Stimulated activated CD4-positive, alpha-beta T cell treated with anti-CD3 and anti-CD28 coated beads, TNF-alpha, amount 100 ng/mL, for 24 hours (primary cell): Measurements from ENCODE around the gene MACROD2.

Experiments used
- DNase-seq, 3 experiments: peaks; one replicate each; pipeline ENCODE4 v3.0.0-alpha.2; 2020; ENCODE audit warnings: low read depth in 3 of 3

Gene MACROD2

GRCh38 chr20:15900443-15900842 is 1905.1 kb downstream of the MACROD2 start:
- no peak for DNase-seq

DNA sequence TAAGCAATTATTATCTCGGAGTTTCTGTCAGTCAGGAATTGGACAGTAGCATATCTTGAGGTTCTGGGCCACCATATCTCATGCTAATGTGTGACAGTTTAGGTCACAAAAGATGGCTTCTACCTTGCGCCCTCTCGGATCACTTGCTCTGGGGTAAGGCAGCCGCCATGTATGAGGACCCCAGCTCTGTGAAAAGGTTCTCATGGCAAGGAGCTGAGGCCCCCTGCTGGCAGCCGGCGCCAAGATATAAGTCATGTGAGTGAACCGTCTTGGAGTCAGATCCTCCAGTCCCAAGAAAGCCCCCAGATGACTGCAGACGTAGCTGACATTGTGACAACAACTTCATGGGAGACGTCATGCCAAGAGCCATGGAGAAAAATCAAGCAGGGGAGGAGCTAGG is 1907.2 kb downstream of the MACROD2 start:
- no peak for DNase-seq

- DNase-seq: no peak
Measured at GRCh38 chr20:15905661-15906060, 1910.3 kb downstream of the MACROD2 start.

- DNase-seq: no peak
Measured at GRCh38 chr20:15909995-15910394, 1914.7 kb downstream of the MACROD2 start.

DNA sequence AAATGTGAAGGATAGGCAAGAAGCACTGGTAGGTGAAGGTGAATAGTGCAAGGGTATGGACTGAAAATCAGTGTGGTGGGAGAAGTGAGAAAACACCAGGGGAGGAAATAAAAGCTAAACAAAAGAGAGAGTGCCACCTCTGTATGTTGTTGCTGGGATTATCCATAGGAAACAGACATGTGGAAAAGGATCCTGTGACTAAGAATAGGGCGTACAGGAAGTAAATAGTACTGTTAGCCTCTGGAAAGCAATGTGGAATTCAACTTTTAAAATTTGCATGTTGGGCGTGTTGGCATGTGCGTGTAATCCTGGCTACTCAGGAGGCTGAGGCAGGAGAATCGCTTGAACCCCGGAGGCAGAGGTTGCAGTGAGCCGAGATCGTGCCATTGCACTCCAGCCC is 1916.3 kb downstream of the MACROD2 start:
- no peak for DNase-seq

DNA sequence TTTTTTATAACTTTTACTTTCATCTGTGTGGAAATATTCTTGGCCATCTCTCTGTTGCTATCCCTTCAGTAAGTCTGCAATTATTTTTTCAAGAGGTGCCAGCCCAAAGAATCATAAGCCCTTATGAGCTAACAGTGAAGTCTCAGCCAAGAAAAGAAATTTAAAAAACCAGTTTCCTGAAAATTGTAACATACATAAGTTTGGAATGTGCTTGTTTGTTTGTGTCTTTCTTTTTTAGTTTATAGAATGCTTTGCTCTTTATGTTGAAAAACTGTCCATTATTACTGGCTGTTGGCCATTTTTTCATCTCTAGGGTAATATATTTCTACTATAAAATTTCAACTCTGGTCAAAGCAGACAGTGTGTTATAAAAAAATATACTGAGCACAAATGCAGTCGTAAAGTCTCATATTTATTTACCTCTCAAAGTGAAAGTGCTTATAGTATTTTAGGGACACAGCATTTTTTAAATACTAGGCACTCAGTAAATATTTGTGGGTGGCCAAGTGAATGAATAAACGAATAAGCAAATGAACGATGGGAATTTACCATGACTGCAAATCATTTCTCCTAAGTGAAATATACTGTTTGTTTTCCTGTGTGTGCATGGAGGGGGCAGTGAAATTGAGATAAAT is 1918.2 kb downstream of the MACROD2 start:
- no peak for DNase-seq

GRCh38 chr20:15916623-15917022 is 1921.3 kb downstream of the MACROD2 start:
- no peak for DNase-seq

DNA sequence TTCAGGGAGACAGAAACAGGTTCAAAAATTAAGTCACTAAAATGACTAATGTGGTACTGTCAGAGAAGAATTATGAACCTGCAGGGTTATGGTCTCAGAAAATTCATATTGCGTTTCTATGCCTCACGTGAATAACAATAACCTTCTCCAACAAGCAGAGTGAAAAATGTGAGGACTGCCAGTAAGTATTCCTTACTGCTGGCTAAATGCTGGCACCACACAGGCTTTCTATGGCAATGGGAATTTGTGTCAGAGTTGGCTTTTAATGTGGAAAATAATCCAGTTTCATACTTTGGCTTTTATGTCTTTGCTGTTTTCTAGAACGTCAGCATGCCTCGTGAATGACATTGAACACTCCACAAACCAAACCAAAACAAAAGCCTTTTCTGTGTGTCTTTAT is 1922.0 kb downstream of the MACROD2 start:
- DNase-seq: no peak

- no peak for DNase-seq
Measured at GRCh38 chr20:15918631-15919030, 1923.3 kb downstream of the MACROD2 start.

DNA sequence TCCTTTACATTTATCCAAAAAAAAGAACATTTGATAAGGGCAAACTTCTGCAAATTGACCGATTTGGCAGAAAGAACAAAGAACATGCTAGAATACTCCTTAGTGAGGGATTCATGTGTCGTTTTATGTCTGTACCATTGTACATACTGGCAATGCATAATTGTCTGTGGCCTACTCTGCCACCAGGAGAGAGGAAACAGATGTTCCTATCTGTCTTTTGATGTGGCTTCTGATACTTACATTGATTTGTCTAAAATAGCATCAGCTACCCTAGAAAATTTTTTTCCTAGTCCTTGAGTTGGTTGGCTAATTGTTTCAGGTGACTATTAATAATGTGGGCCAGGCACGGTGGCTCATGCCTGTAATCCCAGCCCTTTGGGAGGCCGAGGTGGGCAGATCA is 1923.8 kb downstream of the MACROD2 start:
- DNase-seq: no peak

DNA sequence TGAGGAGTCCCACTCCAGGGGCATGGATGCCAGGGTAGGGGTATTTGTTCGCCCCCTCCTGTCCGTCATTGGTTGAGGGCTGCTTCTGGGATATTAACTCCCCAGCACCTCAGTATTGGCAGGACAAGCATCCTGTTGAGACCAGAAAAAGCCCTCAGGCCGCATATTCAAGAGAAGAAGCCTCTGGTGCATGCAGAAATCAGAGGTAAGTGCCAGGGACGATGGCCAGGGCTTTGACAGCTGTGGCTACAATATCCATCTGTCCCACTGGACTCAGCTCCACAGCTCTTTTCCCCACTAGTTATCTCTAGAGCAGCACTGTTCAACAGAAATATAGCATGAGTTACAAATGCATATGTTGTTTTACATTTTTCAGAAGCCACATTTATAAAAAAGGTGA is 1926.6 kb downstream of the MACROD2 start:
- DNase-seq: no peak

DNA sequence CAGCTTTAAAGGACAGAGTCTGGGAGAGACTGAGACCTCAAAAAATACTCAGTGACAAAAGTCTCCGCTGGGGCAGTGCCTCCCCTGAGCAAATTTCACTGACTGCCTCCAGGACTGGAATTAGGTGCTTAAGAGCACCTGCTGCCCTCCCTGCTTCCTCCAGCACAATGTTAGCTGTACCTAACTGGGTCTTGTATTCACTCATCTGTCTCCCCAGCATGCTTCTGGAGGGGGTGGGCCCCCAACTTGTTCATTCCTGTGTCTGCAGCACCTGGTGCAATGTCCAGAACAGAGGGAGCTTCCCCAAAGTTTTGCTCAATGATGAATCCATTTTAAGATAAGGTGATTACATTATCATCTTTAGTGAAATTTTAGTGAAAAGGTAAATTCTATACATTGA is 1927.2 kb downstream of the MACROD2 start:
- no peak for DNase-seq

DNA sequence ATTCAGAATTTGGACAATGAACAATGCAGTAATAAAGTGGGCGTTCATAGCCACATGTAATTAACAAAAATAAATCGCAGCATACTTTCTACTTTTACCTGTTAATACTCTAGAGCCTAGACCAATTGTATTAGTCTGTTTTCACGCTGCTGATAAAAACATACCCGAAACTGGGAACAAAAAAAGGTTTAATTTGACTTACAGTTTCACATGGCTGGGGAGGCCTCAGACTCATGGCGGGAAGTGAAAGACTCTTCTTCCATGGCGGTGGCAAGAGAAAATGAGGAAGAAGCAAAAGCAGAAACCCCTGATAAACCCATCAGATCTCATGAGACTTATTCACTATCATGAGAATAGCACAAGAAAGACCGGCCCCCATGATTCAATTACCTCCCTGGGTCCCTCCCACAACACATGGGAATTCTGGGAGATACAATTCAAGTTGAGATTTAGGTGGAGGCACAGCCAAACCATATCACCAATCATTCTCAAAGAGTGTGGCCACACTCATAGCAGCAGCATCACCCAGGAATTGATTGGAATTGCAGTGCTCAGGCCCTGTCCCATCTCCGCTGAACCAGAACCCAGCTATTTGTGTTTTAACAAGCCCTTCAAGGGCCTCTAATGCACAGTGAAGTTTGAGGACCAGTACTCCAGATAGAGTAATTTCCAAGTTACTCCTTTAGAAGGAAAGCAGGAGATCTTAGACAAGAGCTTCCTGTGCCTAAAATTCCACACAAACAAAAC is 1927.9 kb downstream of the MACROD2 start:
- no peak for DNase-seq

DNA sequence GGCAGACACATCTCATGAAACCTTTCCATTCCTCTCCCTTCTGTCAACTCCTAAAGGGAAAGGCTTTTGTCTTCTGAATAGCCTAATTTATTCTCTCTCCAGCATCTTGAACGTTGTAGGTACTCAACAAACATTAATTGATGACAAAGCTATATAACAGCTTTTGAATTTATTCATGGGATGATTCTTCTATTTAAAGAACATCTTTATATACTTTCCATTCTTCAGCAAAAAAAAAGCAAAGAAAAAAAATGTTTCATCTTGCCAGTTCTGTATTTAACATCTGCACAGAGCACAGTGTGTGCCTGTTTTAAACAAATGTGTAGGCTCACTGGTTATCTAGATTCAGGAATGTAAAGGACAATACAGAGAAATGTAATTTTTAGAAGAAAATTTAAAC is 1929.2 kb downstream of the MACROD2 start:
- no peak for DNase-seq

GRCh38 chr20:15925376-15925775 is 1930.1 kb downstream of the MACROD2 start:
- no peak for DNase-seq

GRCh38 chr20:15927893-15928650 is 1932.8 kb downstream of the MACROD2 start:
- no peak for DNase-seq

GRCh38 chr20:15928946-15929345 is 1933.6 kb downstream of the MACROD2 start:
- no peak for DNase-seq

GRCh38 chr20:15930311-15931305 is 1935.3 kb downstream of the MACROD2 start:
- no peak for DNase-seq

DNA sequence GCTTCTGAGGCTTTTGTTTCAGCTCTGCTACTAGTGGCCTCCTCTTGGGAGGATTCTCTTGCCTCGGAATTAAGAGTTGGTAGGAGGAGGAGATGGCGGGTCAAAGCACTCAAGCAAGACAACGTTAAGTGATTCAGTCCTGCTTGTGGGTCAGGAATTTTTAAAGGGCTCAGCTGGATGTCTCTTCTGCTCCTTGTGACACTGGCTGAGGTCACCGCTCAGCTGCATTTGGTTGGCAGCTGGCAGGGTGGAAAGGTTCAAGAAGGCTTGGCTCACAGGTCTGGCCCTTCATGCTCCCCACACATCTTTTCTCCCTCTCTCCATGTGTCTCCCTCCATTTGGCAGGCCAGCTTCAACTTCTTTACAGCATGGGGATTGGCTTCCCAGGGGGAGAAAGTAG is 1936.6 kb downstream of the MACROD2 start:
- no peak for DNase-seq

DNA sequence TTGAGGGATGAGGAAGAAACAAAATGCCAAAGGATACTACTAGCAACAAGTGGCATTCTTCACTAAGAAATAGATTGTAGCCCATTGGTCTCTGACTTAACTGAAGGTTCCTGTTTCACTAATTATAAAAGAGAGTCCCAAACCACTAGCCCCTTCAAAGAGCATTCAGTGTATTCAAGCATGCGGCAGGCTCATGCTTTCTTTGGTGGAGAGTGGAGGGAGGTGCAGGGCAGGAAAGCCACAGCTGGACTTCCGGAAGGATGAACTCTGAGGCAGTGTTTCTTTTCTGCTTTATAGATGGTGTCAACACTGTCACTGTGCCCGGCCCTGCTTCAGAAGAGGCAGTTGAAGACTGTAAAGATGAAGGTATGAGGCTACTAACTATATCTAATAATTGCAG is 1941.9 kb downstream of the MACROD2 start:
- no peak for DNase-seq

GRCh38 chr20:15938847-15939246 is 1943.5 kb downstream of the MACROD2 start:
- no peak for DNase-seq

- no peak for DNase-seq
Measured at GRCh38 chr20:15940127-15940526, 1944.8 kb downstream of the MACROD2 start.
